HG03108 (cell line): Measurements from ENCODE around the gene B4GALNT1.
"Not testable (repeated sequence)": the region's sequence is repeated elsewhere in the genome, so short reads cannot be mapped to it uniquely, and the experiment has no call there.

Experiments
- ATAC-seq: cut with Tn5 transposase; IDR thresholded peaks from one replicate; pipeline ENCODE4 v1.9.1; 2021; ENCODE audit warnings: moderate library complexity; ENCODE audit not compliant: unreplicated experiment

The B4GALNT1 gene

DNA sequence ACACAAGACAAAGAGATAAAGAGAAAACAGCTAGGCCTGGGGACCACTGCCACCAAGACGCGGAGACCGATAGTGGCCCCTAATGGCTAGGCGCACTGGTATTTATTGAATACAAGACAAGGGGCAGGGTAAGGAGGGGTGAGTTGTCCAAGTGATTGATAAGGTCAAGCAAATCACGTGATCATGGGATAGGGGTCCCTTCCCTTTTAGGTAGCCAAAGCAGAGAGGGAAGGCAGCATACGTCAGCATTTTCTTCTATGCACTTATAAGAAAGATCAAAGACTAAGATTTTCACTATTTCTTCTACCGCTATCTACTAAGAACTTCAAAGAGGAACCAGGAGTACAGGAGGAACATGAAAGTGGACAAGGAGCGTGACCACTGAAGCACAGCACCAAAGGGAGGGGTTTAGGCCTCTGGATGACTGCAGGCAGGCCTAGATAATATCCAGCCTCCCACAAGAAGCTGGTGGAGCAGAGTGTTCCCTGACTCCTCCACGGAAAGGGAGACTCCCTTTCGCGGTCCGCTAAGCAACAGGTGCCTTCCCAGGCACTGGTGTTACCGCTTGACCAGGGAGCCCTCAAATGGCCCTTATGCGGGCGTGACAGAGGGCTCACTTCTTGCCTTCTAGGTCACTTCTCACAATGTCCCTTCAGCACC, 43.9 kb downstream of the B4GALNT1 start:
- not testable (repeated sequence) for ATAC-seq

DNA sequence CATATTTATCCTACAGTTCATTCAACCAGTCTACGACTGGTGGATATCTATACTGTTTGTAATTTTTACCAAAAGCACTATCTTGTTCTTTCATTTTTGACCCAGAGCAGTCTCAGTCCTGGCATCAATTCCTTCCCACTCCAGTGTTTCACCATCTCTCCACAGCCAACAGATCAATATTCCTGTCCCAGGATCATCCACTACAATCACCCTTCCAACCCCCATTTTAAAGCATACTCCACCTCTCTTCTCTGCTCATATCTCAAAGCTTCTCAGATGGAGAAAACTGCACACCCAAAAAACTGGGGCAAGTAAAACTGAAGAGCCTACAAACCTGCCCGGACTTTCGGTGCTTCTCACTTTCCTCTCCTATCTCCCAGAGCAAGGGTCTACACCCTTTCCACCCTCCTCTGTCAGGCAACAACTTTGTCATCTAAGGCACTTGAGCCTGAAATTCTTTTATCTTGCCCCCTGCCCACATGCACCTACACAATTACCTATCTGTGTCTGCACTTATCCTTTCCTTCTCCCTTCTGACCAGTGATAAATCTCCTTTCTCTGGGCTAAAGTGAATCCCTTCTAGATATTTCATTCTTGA, 46.1 kb downstream of the B4GALNT1 start:
- no peak for ATAC-seq

DNA sequence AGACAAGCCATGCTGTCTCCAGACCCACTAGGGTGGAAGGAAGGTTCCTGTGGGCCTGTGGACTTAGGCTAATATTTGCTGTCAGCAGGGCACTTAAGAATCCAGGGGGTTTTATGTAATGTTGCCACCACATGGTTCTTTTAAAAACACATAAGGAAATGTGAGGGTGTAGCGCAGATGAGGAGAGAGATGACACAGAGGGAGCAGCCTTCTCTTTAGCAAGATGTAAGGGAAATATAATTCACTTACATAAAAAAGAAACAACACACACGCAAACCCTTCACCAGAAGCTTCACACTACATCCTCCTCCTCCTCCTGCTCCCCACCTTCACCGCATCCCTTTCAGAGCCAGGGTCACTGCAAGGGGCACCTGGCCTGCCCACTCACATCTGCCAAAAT, 46.9 kb downstream of the B4GALNT1 start:
- no peak for ATAC-seq

DNA sequence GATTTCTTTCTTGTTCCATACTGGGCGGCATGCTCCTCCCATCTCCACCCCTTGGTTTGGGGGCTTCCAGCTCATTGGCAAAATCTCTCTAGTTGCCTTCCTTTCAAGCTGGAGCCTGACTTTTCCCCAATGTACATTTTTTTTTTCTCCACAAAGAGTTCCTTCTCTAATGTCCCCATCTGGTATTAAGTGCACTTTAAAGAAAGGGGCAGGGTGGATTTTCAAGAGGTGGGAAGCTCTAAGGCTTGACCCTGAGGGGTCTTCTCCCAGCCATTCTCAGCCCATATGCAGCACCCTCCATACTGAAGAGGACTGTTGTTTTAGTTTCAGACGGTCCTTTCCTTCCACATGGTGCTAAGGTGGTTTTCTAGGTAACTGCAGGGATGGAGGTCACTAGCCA, 47.8 kb downstream of the B4GALNT1 start:
- no peak for ATAC-seq

DNA sequence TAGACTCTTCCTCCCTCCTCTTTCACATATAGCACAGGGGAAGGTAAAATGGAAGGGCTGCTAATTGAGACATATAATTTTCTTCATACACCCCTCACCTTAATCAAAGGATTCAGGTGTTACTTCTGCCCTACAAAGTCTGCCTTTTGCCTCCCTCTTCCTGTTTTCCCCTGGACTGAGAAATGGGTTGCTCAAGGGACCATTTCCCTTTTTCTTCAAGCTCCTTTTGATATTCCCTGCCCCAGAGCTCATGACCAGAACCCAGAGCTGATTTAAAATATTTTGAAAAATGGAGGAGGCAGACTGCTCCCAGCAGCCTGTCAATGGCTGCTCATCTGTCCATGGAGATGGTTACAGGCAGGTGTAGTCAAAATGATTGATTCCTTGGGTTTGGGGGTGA, 48.3 kb downstream of the B4GALNT1 start:
- no peak for ATAC-seq

DNA sequence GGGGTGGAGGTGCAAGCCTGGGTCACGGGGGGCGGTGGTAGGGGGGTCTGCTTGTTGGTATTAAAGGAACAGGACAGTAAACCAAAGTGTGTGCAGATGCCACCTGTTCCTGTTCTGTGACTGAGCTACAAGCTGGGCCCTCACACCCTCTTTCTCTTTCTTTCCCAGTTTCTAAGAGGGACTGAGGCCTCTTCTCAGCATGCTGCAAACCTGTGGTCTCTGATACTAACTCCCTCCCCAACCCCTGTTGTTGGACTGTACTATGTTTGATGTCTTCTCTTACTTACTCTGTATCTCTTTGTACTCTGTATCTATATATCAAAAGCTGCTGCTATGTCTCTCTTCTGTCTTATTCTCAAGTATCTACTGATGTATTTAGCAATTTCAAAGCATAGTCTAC, 49.0 kb downstream of the B4GALNT1 start:
- no peak for ATAC-seq

DNA sequence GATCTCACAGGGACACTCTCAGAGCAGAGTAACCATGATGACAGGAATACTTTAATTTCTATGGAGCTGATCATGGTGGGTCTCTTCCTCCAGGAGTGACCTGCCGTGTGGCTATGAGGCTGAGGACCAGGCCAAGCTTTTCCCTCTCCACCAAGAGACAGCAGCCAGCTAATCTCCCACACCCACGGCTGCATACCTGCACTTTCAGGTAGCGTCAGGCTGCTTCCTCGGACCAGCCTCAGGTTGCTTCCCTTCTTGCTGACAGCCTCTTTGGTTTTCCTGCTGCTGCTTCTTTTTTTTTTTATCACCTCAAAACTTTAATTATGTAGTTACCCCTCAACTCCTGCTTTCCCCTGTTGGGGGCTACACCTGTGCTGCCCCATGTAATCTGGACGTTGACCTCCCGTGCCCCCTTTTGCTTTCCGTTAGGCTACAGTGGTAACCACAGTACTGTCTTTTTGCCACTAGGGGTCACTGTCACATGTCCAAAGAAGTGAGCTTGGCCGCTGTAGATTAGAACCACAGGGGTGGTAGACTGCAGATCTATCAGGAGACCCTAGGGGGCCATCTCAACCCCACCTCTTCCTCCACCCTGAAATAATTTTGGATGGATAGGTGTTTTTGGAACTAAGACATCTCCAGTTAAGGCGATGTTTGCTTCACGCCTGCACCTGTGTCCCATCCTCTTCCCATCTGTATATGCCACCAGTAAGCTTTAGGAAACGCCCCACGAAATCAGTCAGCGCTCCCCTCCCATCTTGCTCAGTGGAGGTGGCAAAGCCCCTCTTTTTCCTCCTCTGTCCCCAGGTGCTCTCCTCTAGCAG, 49.8 kb downstream of the B4GALNT1 start:
- ATAC-seq = peak; percentile 86

DNA sequence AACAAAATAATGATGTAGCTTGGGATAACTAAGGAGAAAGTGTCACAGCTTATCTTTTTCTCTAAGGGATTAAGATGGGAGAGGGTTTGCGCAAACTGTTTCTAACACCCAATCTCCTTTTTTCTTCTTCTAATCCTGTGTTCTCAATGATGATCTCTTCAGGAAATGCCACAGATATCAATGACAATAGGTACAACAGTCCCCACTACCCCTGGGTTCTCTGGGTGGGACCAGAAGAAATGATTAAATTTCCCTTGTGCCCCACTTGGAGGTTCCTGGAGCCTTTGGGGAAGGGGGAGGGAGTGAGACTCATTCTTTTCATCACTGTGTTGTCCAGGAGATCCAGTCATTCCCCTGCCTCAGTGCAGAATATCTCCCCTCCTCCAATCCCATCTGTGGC, 50.6 kb downstream of the B4GALNT1 start:
- ATAC-seq = no peak

DNA sequence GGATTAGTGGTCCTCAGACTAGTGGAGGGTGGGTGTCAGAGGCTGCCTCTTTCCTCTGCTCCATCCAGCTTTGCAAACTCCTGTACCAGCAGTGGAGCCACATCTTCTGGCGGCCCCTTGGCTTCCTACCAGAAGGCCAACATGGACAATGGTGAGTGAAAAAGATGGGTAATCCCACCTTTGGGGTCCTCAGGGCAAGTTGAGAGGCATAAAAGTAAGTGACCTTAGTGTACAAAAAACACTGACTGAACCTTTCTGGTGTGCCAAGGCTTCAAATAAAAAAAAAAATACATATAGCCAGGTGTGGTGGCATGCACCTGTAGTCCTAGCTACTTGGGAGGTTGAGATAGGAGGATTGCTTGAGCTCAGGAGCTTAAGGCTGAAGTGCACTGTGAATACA, 51.2 kb downstream of the B4GALNT1 start:
- ATAC-seq = no peak

DNA sequence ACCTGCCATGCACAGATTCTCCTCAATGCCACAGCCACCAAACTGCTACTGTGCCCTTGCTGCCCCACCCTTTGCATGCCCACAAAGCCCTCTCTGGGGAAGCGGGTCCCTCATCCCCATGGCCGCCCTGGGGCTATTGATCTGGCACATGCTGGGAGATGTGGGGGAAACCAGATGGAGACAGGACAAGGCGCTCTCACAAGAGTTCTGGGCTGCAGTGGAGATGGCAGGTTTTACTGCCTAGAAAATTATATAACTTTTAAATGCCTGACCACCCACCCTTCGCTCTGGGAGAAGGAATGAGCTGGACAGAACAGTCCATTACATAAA, 52.6 kb downstream of the B4GALNT1 start:
- no peak for ATAC-seq

DNA sequence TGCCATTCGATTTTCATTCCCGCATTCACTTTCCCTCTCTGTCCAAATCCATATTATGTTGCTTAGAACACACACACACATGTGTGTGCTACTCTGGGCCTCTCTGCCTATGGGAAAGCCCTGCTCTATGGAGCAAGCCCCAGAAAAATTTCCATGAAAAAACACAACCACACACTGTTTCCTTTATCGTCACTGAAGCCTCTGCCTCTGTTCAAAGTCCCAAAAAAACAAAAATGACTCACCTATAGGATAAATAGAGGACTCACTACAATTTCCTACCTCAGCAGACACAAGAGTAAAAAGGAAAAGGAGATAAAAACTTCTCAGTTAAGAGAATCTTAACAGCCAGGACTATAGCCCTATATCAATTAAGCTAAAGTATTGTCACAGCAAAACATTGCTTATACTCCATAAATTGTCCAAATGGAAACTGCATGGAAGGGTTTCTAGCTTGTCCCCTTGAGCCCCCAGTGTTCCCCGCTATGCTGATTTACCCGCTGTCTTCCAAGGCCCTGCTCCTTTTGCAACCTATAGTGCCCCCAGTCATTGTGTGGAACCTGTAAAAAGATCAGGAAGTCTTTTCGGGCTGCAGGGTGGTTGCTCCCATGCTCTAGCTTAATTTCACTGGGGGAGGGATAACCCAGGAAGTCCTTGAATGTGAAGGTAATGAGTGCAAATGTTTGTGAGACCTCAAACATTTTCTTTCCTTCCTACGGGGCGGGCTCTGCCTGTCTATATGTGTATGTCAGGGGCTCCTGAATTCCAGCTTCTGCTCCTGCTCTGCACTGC, 53.1 kb downstream of the B4GALNT1 start:
- ATAC-seq = no peak

DNA sequence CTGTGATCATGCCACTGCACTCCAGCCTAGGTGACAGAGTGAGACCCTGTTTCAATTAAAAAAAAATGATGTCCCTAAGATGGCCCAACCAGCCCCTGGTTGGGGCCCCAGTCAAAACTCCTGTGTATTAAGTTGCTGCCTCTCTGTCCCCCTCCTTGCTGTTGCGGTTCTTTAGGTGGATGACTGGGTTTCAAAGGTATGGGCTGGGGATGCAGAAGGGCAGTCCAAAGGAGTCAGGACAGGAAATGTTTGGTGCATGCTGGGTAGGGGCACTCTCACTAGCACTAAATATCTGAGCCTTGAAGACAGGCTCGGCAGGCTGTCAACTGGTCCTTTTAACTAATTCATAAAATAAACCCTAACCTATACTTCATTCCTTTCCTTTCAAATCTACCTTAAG, 54.0 kb downstream of the B4GALNT1 start:
- no peak for ATAC-seq

DNA sequence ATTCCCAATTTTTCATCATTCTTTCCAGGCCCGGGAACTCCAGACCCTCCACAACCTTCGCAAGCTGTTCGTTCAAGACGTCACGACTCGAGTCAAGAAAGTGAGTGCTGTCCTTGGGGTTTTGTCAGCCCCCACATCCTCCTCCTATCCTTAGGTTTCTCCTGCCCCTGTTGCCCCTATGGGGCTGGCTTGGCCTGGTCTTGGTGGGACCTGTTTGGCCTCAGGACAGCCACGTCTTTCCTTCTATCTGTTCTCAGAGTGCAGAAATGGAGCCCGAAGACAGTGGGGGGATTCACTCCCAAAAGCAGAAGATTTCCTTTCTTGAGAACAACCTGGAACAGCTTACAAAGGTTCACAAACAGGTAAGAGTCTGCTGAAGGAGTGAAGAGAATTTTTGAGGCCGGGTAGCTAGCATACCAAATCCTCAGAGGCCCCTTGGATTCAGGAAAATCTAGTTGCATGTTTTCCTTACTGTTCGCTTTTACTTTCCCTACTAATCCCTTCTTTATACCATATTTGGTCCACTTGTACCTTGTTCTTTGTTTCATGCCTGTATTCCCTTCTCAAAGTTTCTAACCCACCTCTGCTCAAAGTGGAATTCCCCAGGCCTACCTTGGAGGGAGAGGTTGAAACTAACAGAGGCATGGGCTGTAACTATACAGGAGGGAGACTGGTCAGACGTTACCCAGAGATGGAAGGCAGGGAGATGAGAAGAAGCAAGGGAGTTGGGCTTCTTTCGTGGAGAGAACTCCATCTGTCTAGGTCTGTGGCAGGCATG, 54.8 kb downstream of the B4GALNT1 start:
- no peak for ATAC-seq

DNA sequence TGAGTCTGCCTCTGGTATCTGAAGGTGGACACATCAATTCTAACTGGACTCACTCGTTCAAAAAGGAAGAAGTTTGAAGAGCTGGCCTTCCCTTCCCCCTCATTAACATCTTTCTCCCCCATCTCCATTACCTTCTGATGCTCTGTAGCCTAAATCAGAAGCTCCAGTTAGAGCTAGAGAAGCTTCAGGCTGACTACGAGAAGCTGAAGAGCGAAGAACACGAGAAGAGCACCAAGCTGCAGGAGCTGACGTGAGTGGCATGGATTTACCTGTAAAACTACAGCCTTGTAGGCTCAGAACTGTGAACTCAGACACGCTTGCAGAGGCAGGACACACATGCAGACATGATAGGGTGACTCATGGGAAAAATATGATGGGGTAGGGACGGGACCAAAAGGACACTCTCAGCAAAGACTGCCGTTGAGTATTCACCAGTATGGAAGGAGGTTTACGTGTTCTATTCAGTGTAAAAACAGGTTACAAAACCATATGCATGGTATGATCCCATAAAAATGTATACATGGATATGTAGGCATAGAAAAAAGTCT, 56.3 kb downstream of the B4GALNT1 start:
- ATAC-seq = no peak
